GM18505 (cell line): ENCODE measurements around the gene HOXB7.

Experiments used
- ATAC-seq: cut with Tn5 transposase; IDR thresholded peaks from one replicate; pipeline ENCODE4 v1.9.1; 2021; ENCODE audit not compliant: unreplicated experiment
- POLR2A ChIP-seq: IDR thresholded peaks from 4 replicates; pipeline ENCODE4 v1.6.1; 2011; ENCODE audit warnings: borderline replicate concordance; ENCODE audit not compliant: insufficient read depth, insufficient read length; ENCODE audit errors: extremely low read depth

Gene HOXB7

GRCh38 chr17:48612854-48613691, 2.3 kb upstream of the HOXB7 start:
- TF ChIP-seq POLR2A = no peak
- peak; percentile 42 for ATAC-seq

- no peak for TF ChIP-seq POLR2A
- ATAC-seq = no peak
Measured at GRCh38 chr17:48612456-48612853, 1.6 kb upstream of the HOXB7 start.

DNA sequence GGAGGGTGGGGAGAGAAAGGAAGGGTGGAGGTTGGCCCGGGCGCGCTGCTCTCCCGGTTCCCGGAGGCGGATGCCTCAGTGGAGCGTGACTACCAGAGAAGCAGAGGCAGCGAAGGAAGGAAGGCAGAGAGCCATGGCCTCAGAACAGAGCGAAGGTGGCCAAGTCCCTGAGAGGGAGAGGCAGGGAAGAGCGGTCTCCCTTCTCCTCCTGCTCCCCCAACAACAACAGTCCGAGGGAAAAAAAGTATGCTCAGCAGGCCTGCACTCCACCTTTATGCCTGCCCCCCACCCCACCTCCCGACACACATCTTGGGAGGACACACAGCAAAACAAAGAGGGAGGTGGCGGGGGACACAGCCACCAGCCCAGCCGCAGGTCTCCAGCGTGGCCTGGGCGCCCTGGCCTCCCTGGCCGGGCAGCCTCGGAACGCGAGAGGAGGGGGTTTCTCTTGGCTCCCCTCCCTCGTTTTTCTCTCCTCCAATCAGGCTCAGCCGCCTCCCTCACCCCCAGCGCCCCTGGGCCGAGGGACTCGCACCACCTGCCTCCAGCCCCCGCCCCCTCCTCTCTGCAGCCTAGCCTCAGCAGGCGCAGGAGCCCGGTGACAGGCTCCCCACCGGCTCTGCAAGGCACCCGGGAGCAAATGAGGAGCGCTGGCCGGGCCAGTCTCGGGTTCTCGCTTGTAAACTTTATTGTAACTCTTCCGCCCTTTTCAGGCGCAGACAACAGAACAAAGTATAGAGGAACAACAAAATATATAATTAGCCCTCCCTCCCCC, 1.1 kb upstream of the HOXB7 start:
- ATAC-seq = no peak
- no peak for TF ChIP-seq POLR2A

- no peak for ATAC-seq
- no peak for TF ChIP-seq POLR2A
Measured at GRCh38 chr17:48611213-48611612, 396 bp upstream of the HOXB7 start.

GRCh38 chr17:48609759-48610281, 997 bp downstream of the HOXB7 start:
- no peak for ATAC-seq
- no peak for TF ChIP-seq POLR2A

GRCh38 chr17:48609033-48609432, 1.8 kb downstream of the HOXB7 start:
- ATAC-seq = no peak
- no peak for TF ChIP-seq POLR2A

DNA sequence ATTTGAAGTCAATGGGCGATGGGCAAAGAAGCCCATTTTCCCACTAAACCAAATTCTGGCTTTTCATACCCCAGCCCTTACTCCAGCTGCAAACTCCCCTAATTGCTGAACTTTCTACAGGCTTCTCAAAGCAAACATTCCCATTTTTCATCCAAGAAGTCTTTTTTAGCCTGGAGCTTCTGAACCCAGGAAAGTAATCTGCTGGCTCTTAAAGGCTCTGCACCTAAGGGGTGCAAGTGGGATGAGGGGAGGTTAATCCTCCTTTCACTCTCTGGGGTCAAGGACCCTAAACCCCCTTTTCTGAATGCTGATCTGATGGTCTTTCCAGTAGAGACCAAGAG, 2.4 kb downstream of the HOXB7 start:
- no peak for TF ChIP-seq POLR2A
- ATAC-seq = no peak

- ATAC-seq = no peak
- no peak for TF ChIP-seq POLR2A
Measured at GRCh38 chr17:48606892-48607614, 3.8 kb downstream of the HOXB7 start.

GRCh38 chr17:48605991-48606891, 4.6 kb downstream of the HOXB7 start:
- no peak for TF ChIP-seq POLR2A
- ATAC-seq = no peak

GRCh38 chr17:48605409-48605919, 5.4 kb downstream of the HOXB7 start:
- TF ChIP-seq POLR2A = no peak
- no peak for ATAC-seq

GRCh38 chr17:48604770-48605329, 6.0 kb downstream of the HOXB7 start, which contains the start of gene HOXB6:
Gene HOXB6 (minus strand): TSS chr17:48604986. CDS start chr17:48598150, 6,836 bp downstream.
- no peak for TF ChIP-seq POLR2A

More at GRCh38 chr17:48604770-48605329, 6.0 kb downstream of the HOXB7 start, which contains the start of gene HOXB6:
- no peak for ATAC-seq
